HepG2 (cell line): ENCODE results near the gene ZNF414. TPM values are rescaled to one million over a fixed set of nuclear protein-coding genes. Genes with fewer than 3 reads are reported as not detected.

Experiments used
- ATAC-seq: fragments of 200-7000 bp; cut with Tn5 transposase; 3 replicates; pipeline ENCODE4 v1.9.1; 2020; ENCODE audit warnings: mild to moderate bottlenecking, moderate library complexity
- BruUV-seq: library from RNA; stranded (reverse); fragments of 400-500 nt; replicated peaks from 2 replicates; lab custom pipeline; 2021; lab: Mats Ljungman, UMichigan
- CTCF ChIA-PET: fragments of 300-600 bp; formaldehyde crosslinking; extraction: SDS; loops from one replicate; lab custom pipeline; 2021; ENCODE audit warnings: low total read pairs, inconsistent platforms, low intra/inter-chr PET ratio; lab: Yijun Ruan, JAX
- POLR2A ChIA-PET: fragments of 350-600 bp; sonication (Branson Sonifier 250); formaldehyde crosslinking; loops from one replicate; lab custom pipeline; 2020; ENCODE audit warnings: antibody characterized with exemption, inconsistent platforms; lab: Yijun Ruan, JAX
- DNase-seq: peaks from one replicate; pipeline ENCODE4 v3.0.0-alpha.2; 2015; ENCODE audit warnings: low spot score
- FAIRE-seq: peaks from 3 replicates; lab custom pipeline; 2011; peaks lifted over from hg19 to GRCh38; lab: Jason Lieb, UNC
- H2AFZ ChIP-seq: one replicate; pipeline ENCODE4 v1.6.1; 2011; ENCODE audit warnings: low read length, inconsistent platforms
- H3K27ac ChIP-seq: fragments of 300-600 bp; 3 replicates; pipeline ENCODE4 v1.8.0; 2011; ENCODE audit warnings: mixed run types, mild to moderate bottlenecking, mixed read lengths, low read length, inconsistent platforms; ENCODE audit not compliant: insufficient read depth; ENCODE audit errors: extremely low read length
- H3K27me3 ChIP-seq, 2 experiments: fragments of 200-600 bp in 1 of 2; 2 replicates in 1 of 2; 3 replicates in 1 of 2; pipeline versions ENCODE4 v1.6.0 to v1.8.0; 2011; ENCODE audit warnings: low read length in 2 of 2, mild to moderate bottlenecking in 2 of 2, moderate library complexity in 2 of 2, inconsistent platforms in 1 of 2; ENCODE audit not compliant: insufficient read depth in 2 of 2, control insufficient read depth in 1 of 2
- H3K36me3 ChIP-seq, 2 experiments: fragments of 200-600 bp in 1 of 2; replicated peaks in 1 of 2; 2 replicates in 1 of 2; 3 replicates in 1 of 2; pipeline versions ENCODE4 v1.5.1 to v1.8.0; 2011; ENCODE audit warnings: low read length in 2 of 2, inconsistent platforms in 1 of 2; ENCODE audit not compliant: insufficient read depth in 2 of 2, control insufficient read depth in 1 of 2
- H3K4me1 ChIP-seq: 2 replicates; pipeline ENCODE4 v1.5.1; 2012; ENCODE audit warnings: low read length, inconsistent platforms; ENCODE audit not compliant: insufficient read depth
- H3K4me2 ChIP-seq: 2 replicates; pipeline ENCODE4 v1.6.0; 2011; ENCODE audit warnings: low read depth, low read length, inconsistent platforms
- H3K4me3 ChIP-seq, 3 experiments: fragments of 200-600 bp in 1 of 3; sonication (generic), shearing (Covaris generic) in 1 of 3; replicated peaks in 1 of 3; 2 replicates each; pipeline ENCODE4 v1.5.1; 2011 to 2016; ENCODE audit warnings: low read length in 3 of 3, inconsistent platforms in 2 of 3, low read depth in 2 of 3, mild to moderate bottlenecking in 2 of 3, control low read depth in 1 of 3, mixed read lengths in 1 of 3; ENCODE audit not compliant: insufficient read depth in 1 of 3
- H3K79me2 ChIP-seq: one replicate; pipeline ENCODE4 v1.6.1; 2011; ENCODE audit warnings: low read length, inconsistent platforms; ENCODE audit not compliant: insufficient read depth
- H3K9ac ChIP-seq: 2 replicates; pipeline ENCODE4 v1.6.0; 2011; ENCODE audit warnings: mild to moderate bottlenecking, low read depth, low read length, inconsistent platforms; ENCODE audit not compliant: insufficient read depth
- H3K9me3 ChIP-seq: 2 replicates; pipeline ENCODE4 v1.5.1; 2012; ENCODE audit warnings: mild to moderate bottlenecking, low read length
- H4K20me1 ChIP-seq: 2 replicates; pipeline ENCODE4 v1.6.0; 2011; ENCODE audit warnings: inconsistent platforms, mild to moderate bottlenecking, low read length, moderate library complexity; ENCODE audit not compliant: insufficient read depth
- E2F2 ChIP-seq: sonication (generic); formaldehyde crosslinking; IDR thresholded peaks from 2 replicates; pipeline ENCODE4 v1.4.0; 2020; ENCODE audit warnings: missing genetic modification reagents, borderline replicate concordance
- ISX ChIP-seq: sonication (generic); formaldehyde crosslinking; conservative IDR thresholded peaks from 2 replicates; pipeline ENCODE4 v1.5.0; 2020; ENCODE audit warnings: missing genetic modification reagents
- PREB ChIP-seq: sonication (generic); formaldehyde crosslinking; IDR thresholded peaks from 2 replicates; pipeline ENCODE4 v1.4.0; 2020; ENCODE audit warnings: missing genetic modification reagents
- SATB2 ChIP-seq: sonication (generic); formaldehyde crosslinking; IDR thresholded peaks from 2 replicates; pipeline ENCODE4 v1.5.0; 2020; ENCODE audit warnings: missing genetic modification reagents
- SMAD1 ChIP-seq: sonication (generic); formaldehyde crosslinking; IDR thresholded peaks from 2 replicates; pipeline ENCODE4 v1.4.0; 2020; ENCODE audit warnings: missing genetic modification reagents, low read depth, mild to moderate bottlenecking, borderline replicate concordance
- SMAD3 ChIP-seq: sonication (generic); formaldehyde crosslinking; IDR thresholded peaks from 2 replicates; pipeline ENCODE4 v1.4.0; 2020; ENCODE audit warnings: missing genetic modification reagents
- ZBTB46 ChIP-seq: sonication (generic); formaldehyde crosslinking; IDR thresholded peaks from 2 replicates; pipeline ENCODE4 v1.4.0; 2020; ENCODE audit warnings: mild to moderate bottlenecking, missing genetic modification reagents, borderline replicate concordance
- ZNF530 ChIP-seq: sonication (generic); formaldehyde crosslinking; IDR thresholded peaks from 2 replicates; pipeline ENCODE4 v1.5.0; 2020; ENCODE audit warnings: low read depth, mild to moderate bottlenecking, missing genetic modification reagents
- whole genome bisulfite sequencing: methylation state at CpG from one replicate; pipeline ENCODE4 v1.1.6; 2017; ENCODE audit warnings: low lambda C conversion rate; 5-methylcytosine and 5-hydroxymethylcytosine counted together
- in situ Hi-C: cut with HindIII; loops from 2 replicates; pipeline ENCODE4 v1.10.0; 2017; ENCODE audit warnings: low pct_unique_long_range_greater_than_20kb; ENCODE audit not compliant: extremely low pct_ligation_motif_present
- intact Hi-C: fragments of 100-400 bp; cut with micrococcal nuclease; formaldehyde crosslinking; loops from one replicate; pipeline ENCODE4 v1.10.0; 2022; ENCODE audit not compliant: unreplicated experiment
- polyA plus RNA-seq, 8 experiments: library from polyadenylated mRNA; depleted of rRNA in 3 of 8; stranded (reverse) in 7 of 8; unstranded in 1 of 8; fragments of >200 nt; fragmentation: Illumina TruSeq in 4 of 8; extraction: Trizol in 4 of 8; gene quantifications; 2 replicates each; pipeline versions ENCODE4 v1.2.1 to v1.2.3, GENCODE V29; 2011 to 2016; ENCODE audit warnings: low read depth in 4 of 8, missing spikeins in 1 of 8, mixed read lengths in 1 of 8; ENCODE audit not compliant: insufficient read depth in 1 of 8
- total RNA-seq, 5 experiments: library from RNA; depleted of rRNA; stranded (reverse); fragments of >200 nt; fragmentation: Illumina TruSeq; extraction: Trizol; gene quantifications; 2 replicates each; pipeline ENCODE4 v1.2.3, GENCODE V29; 2016; ENCODE audit warnings: low read depth in 1 of 5

The ZNF414 gene
- total and polyA plus RNA-seq, 2 of the 13 experiments (the other 11 are each of a cell fraction or from before 2014, with no cell fraction given) = 2.5 to 4.0 TPM

- Histone ChIP-seq H3K79me2 (peaks cover 33% of the 10 kb centered on the region), H3K27ac (no peak overlapping the region), H3K36me3 (peaks cover 48 to 84% of the 10 kb centered on the region in 2 experiments), H3K4me1 (no peaks in the 10 kb centered on the region), H3K4me3 (no peak overlapping the region), H4K20me1 (peaks cover 52% of the 10 kb centered on the region)
- POLR2A ChIA-PET = no interaction called here
- TF ChIP-seq ZNF530 (CRISPR knock-in tag) (no peak), SMAD3 (CRISPR knock-in tag) (no peak), E2F2 (CRISPR knock-in tag) (no peak), SATB2 (CRISPR knock-in tag) (no peak), ZBTB46 (CRISPR knock-in tag) (no peak), ISX (CRISPR knock-in tag) (no peak), PREB (no peak), SMAD1 (CRISPR knock-in tag) (no peak)
- TF ChIP-seq, all 625 proteins: peak for 0
- Histone ChIP-seq H3K9ac (no peak overlapping the region), H3K9me3 (no peaks in the 10 kb centered on the region), H3K4me2 (no peak overlapping the region), H2AFZ (no peak overlapping the region), H3K27me3 (no peaks in the 10 kb centered on the region)
- in situ Hi-C loops = no loop called here
- no peak for FAIRE-seq
- no TSS peak for BruUV-seq
- no peak for DNase-seq
- intact Hi-C loops = no loop called here
- CTCF ChIA-PET = no interaction called here
- no peak for ATAC-seq
- 99% methylated on average over 10 of the region's 11 CpGs for WGBS
Observed at GRCh38 chr19:8482696-8483095, 31.3 kb downstream of the ZNF414 start.
